Transverse colon (tissue), 3 donors: ENCODE results near the gene EIF3D.

ENCODE experiments used
- CTCF ChIP-seq, 5 experiments: fragments of 200-600 bp in 3 of 5; fragments of 450-650 bp in 2 of 5; sonication (generic) in 3 of 5; IDR thresholded peaks; 1 replicate in 2 of 5; 2 replicates in 3 of 5; pipeline ENCODE4 v1.5.1; 2016 to 2017; ENCODE audit warnings: antibody characterized with exemption in 5 of 5, inconsistent platforms in 3 of 5, mild to moderate bottlenecking in 2 of 5, moderate library complexity in 1 of 5
- POLR2A ChIP-seq: fragments of 450-650 bp; IDR thresholded peaks from one replicate; pipeline ENCODE4 v1.6.1; 2016; ENCODE audit warnings: antibody characterized with exemption, mild to moderate bottlenecking, moderate library complexity

- TF ChIP-seq POLR2A (peak; percentile 77), CTCF (IDR thresholded peaks at IDR 0.05) (peak in 2 of 5 experiments; percentile 0 to 34)
These were observed at the start of gene EIF3D for GRCh38 chr22:36528795-36529751.
